ENCODE measurements around the gene CDKL4. TPM values are rescaled to one million over a fixed set of nuclear protein-coding genes. Genes with fewer than 3 reads are reported as not detected.

CDKL4 gene
- total and polyA plus RNA-seq, 2 of the 13 experiments (the other 11 are each of a cell fraction or from before 2014, with no cell fraction given) = 0.29 to 0.50 TPM

GRCh38 chr2:39140322-39140847 lies 103.4 kb downstream of the CDKL4 start (continued):
- TF ChIP-seq, protein P1, sequence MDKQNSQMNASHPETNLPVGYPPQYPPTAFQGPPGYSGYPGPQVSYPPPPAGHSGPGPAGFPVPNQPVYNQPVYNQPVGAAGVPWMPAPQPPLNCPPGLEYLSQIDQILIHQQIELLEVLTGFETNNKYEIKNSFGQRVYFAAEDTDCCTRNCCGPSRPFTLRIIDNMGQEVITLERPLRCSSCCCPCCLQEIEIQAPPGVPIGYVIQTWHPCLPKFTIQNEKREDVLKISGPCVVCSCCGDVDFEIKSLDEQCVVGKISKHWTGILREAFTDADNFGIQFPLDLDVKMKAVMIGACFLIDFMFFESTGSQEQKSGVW (CRISPR knock-in tag; IDR thresholded peaks at IDR 0.05; ENCODE audit: borderline replicate concordance) = no peak
- TF ChIP-seq, protein P2, sequence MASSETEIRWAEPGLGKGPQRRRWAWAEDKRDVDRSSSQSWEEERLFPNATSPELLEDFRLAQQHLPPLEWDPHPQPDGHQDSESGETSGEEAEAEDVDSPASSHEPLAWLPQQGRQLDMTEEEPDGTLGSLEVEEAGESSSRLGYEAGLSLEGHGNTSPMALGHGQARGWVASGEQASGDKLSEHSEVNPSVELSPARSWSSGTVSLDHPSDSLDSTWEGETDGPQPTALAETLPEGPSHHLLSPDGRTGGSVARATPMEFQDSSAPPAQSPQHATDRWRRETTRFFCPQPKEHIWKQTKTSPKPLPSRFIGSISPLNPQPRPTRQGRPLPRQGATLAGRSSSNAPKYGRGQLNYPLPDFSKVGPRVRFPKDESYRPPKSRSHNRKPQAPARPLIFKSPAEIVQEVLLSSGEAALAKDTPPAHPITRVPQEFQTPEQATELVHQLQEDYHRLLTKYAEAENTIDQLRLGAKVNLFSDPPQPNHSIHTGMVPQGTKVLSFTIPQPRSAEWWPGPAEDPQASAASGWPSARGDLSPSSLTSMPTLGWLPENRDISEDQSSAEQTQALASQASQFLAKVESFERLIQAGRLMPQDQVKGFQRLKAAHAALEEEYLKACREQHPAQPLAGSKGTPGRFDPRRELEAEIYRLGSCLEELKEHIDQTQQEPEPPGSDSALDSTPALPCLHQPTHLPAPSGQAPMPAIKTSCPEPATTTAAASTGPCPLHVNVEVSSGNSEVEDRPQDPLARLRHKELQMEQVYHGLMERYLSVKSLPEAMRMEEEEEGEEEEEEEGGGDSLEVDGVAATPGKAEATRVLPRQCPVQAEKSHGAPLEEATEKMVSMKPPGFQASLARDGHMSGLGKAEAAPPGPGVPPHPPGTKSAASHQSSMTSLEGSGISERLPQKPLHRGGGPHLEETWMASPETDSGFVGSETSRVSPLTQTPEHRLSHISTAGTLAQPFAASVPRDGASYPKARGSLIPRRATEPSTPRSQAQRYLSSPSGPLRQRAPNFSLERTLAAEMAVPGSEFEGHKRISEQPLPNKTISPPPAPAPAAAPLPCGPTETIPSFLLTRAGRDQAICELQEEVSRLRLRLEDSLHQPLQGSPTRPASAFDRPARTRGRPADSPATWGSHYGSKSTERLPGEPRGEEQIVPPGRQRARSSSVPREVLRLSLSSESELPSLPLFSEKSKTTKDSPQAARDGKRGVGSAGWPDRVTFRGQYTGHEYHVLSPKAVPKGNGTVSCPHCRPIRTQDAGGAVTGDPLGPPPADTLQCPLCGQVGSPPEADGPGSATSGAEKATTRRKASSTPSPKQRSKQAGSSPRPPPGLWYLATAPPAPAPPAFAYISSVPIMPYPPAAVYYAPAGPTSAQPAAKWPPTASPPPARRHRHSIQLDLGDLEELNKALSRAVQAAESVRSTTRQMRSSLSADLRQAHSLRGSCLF (CRISPR knock-in tag; IDR thresholded peaks at IDR 0.05; ENCODE audit: borderline replicate concordance) = no peak
- TF ChIP-seq ZNF792 (CRISPR knock-in tag; IDR thresholded peaks at IDR 0.05) (no peak), ZKSCAN5 (CRISPR knock-in tag; IDR thresholded peaks at IDR 0.05) (no peak), ZNF329 (CRISPR knock-in tag; IDR thresholded peaks at IDR 0.05; ENCODE audit: low read depth) (no peak), IKZF1 (IDR thresholded peaks at IDR 0.05) (no peak), ZNF24 (IDR thresholded peaks at IDR 0.05) (no peak), HDAC2 (CRISPR knock-in tag; IDR thresholded peaks at IDR 0.05) (peak; percentile 60; the same call in 1 of the 2 replicates), BCL3 (CRISPR knock-in tag; IDR thresholded peaks at IDR 0.05) (no peak), ATM (IDR thresholded peaks at IDR 0.05; ENCODE audit: borderline replicate concordance) (no peak), ARID3A (IDR thresholded peaks at IDR 0.05; ENCODE audit: low read depth, low read length) (no peak; the same call in 1 of the 2 replicates), PAX8 (CRISPR knock-in tag; IDR thresholded peaks at IDR 0.05; ENCODE audit: borderline replicate concordance) (no peak)
- TF ChIP-seq, protein P3, sequence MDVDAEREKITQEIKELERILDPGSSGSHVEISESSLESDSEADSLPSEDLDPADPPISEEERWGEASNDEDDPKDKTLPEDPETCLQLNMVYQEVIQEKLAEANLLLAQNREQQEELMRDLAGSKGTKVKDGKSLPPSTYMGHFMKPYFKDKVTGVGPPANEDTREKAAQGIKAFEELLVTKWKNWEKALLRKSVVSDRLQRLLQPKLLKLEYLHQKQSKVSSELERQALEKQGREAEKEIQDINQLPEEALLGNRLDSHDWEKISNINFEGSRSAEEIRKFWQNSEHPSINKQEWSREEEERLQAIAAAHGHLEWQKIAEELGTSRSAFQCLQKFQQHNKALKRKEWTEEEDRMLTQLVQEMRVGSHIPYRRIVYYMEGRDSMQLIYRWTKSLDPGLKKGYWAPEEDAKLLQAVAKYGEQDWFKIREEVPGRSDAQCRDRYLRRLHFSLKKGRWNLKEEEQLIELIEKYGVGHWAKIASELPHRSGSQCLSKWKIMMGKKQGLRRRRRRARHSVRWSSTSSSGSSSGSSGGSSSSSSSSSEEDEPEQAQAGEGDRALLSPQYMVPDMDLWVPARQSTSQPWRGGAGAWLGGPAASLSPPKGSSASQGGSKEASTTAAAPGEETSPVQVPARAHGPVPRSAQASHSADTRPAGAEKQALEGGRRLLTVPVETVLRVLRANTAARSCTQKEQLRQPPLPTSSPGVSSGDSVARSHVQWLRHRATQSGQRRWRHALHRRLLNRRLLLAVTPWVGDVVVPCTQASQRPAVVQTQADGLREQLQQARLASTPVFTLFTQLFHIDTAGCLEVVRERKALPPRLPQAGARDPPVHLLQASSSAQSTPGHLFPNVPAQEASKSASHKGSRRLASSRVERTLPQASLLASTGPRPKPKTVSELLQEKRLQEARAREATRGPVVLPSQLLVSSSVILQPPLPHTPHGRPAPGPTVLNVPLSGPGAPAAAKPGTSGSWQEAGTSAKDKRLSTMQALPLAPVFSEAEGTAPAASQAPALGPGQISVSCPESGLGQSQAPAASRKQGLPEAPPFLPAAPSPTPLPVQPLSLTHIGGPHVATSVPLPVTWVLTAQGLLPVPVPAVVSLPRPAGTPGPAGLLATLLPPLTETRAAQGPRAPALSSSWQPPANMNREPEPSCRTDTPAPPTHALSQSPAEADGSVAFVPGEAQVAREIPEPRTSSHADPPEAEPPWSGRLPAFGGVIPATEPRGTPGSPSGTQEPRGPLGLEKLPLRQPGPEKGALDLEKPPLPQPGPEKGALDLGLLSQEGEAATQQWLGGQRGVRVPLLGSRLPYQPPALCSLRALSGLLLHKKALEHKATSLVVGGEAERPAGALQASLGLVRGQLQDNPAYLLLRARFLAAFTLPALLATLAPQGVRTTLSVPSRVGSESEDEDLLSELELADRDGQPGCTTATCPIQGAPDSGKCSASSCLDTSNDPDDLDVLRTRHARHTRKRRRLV (CRISPR knock-in tag; IDR thresholded peaks at IDR 0.05) = no peak

Data from HepG2 (cell line).